HEK293T (cell line): Measurements from ENCODE around the gene ZBTB42.
"Not testable (repeated sequence)": the region's sequence is repeated elsewhere in the genome, so short reads cannot be mapped to it uniquely, and the experiment has no call there.

ENCODE experiments used
- CTCF ChIA-PET: fragments of 350-600 bp; formaldehyde crosslinking; extraction: SDS; loops from one replicate; lab custom pipeline; 2021; ENCODE audit warnings: antibody characterized with exemption, inconsistent platforms; lab: Yijun Ruan, JAX
- POLR2A ChIA-PET: fragments of 350-600 bp; formaldehyde crosslinking; extraction: SDS; loops from one replicate; lab custom pipeline; 2020; ENCODE audit warnings: antibody characterized with exemption, inconsistent platforms; lab: Yijun Ruan, JAX
- DNase-seq: peaks from one replicate; pipeline ENCODE4 v3.0.0; 2012; ENCODE audit warnings: mixed read lengths; ENCODE audit errors: extremely low spot score
- ARNT ChIP-seq: fragments of 450-650 bp; IDR thresholded peaks from 2 replicates; pipeline ENCODE4 v1.6.1; 2017; ENCODE audit warnings: mild to moderate bottlenecking
- BHLHE40 ChIP-seq: fragments of 450-650 bp; IDR thresholded peaks from 2 replicates; pipeline ENCODE4 v1.6.1; 2016; ENCODE audit warnings: mild to moderate bottlenecking, moderate library complexity, borderline replicate concordance
- CTBP1 ChIP-seq: fragments of 450-650 bp; IDR thresholded peaks from 2 replicates; pipeline ENCODE4 v1.6.1; 2016; ENCODE audit warnings: borderline replicate concordance
- ELF4 ChIP-seq: fragments of 450-650 bp; IDR thresholded peaks from 2 replicates; pipeline ENCODE4 v1.6.1; 2017; ENCODE audit warnings: antibody characterized with exemption
- FOXA1 ChIP-seq: fragments of 450-650 bp; IDR thresholded peaks from 2 replicates; pipeline ENCODE4 v1.6.1; 2016; ENCODE audit warnings: mild to moderate bottlenecking
- FOXK2 ChIP-seq: fragments of 450-650 bp; IDR thresholded peaks from 2 replicates; pipeline ENCODE4 v1.6.1; 2016; ENCODE audit warnings: mild to moderate bottlenecking
- FOXM1 ChIP-seq: fragments of 450-650 bp; IDR thresholded peaks from 2 replicates; pipeline ENCODE4 v1.6.1; 2017; ENCODE audit warnings: mild to moderate bottlenecking, borderline replicate concordance
- HDGF ChIP-seq: fragments of 450-650 bp; IDR thresholded peaks from 2 replicates; pipeline ENCODE4 v1.6.1; 2017; ENCODE audit warnings: antibody characterized with exemption, borderline replicate concordance
- L3MBTL2 ChIP-seq: fragments of 450-650 bp; conservative IDR thresholded peaks from 2 replicates; pipeline ENCODE4 v1.6.1; 2016; ENCODE audit warnings: mild to moderate bottlenecking
- LEF1 ChIP-seq: fragments of 450-650 bp; IDR thresholded peaks from 2 replicates; pipeline ENCODE4 v1.6.1; 2017; ENCODE audit warnings: mild to moderate bottlenecking, borderline replicate concordance
- NFRKB ChIP-seq: fragments of 450-650 bp; IDR thresholded peaks from 2 replicates; pipeline ENCODE4 v1.6.1; 2016; ENCODE audit warnings: mild to moderate bottlenecking, moderate library complexity
- PKNOX1 ChIP-seq: fragments of 450-650 bp; IDR thresholded peaks from 2 replicates; pipeline ENCODE4 v1.6.1; 2016
- SP1 ChIP-seq: fragments of 450-650 bp; IDR thresholded peaks from 2 replicates; pipeline ENCODE4 v1.6.1; 2017
- SUZ12 ChIP-seq: fragments of 450-650 bp; IDR thresholded peaks from 2 replicates; pipeline ENCODE4 v1.6.1; 2016; ENCODE audit warnings: mild to moderate bottlenecking
- TARDBP ChIP-seq: fragments of 450-650 bp; IDR thresholded peaks from 2 replicates; pipeline ENCODE4 v1.6.1; 2016
- ZNF384 ChIP-seq: fragments of 450-650 bp; IDR thresholded peaks from 2 replicates; pipeline ENCODE4 v1.6.1; 2016

The ZBTB42 gene

GRCh38 chr14:104830781-104831180 lies 29.9 kb downstream of the ZBTB42 start:
- CTCF ChIA-PET: no interaction called here
- no peak for DNase-seq
- POLR2A ChIA-PET: interaction anchor here (0.9 kb wide), 1 partner anchor 18 kb away, joined by 3 read pairs; no protein-coding TSS in a partner anchor
- TF ChIP-seq ELF4 (no peak), SP1 (no peak), SUZ12 (no peak), ZNF384 (no peak), PKNOX1 (no peak), BHLHE40 (no peak), CTBP1 (no peak), LEF1 (no peak), FOXA1 (no peak), FOXM1 (no peak), HDGF (no peak)

DNA sequence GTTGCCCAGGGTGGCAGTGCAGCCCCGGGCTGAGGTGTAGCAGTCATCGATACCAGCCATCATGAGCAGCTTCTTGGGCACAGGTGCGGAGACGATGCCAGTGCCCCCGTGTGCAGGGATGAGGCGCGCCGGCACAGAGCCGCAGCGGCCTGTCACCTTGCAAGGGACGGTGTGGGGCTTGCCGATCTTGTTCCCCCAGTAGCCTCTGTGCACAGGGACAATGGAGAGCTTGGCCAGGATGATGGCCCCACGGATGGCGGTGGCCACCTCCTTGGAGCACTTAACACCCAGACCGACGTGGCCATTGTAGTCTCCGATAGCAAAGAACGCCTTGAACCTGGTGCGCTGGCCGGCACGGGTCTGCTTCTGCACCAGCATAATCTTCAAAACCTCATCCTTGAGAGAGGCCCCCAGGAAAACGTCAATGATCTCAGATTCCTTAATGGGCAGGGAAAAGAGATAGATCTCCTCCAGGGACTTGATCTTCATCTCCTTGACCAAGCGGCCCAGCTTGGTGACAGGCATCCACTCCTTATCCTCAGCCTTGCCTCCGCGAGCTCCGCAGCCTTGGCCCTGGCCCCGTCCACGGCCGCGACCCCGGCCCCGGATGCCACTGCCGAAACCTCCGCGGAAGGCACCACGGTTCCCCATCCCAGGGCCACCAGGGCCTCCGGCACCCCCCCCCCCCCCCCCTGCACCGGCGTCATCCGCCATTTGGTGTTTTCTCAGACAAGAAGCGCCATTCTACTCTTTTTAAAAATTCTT lies 35.5 kb downstream of the ZBTB42 start:
- POLR2A ChIA-PET, CTCF ChIA-PET, DNase-seq: not testable (repeated sequence)

GRCh38 chr14:104841730-104842129 lies 40.8 kb downstream of the ZBTB42 start:
- CTCF ChIA-PET: interaction anchor here (1.7 kb wide), 1 partner anchor 15 kb away, joined by 4 read pairs; no protein-coding TSS in a partner anchor
- POLR2A ChIA-PET: no interaction called here
- TF ChIP-seq CTBP1 (no peak), SUZ12 (no peak), HDGF (no peak), FOXA1 (no peak), NFRKB (no peak), ELF4 (no peak), L3MBTL2 (no peak), ARNT (no peak), SP1 (no peak)
- no peak for DNase-seq

GRCh38 chr14:104843006-104843405 lies 42.1 kb downstream of the ZBTB42 start:
- POLR2A ChIA-PET: no interaction called here
- TF ChIP-seq PKNOX1: no peak
- TF ChIP-seq TARDBP: no peak
- no peak for TF ChIP-seq ELF4
- TF ChIP-seq NFRKB: no peak
- no peak for TF ChIP-seq FOXM1
- no peak for TF ChIP-seq LEF1
- no peak for TF ChIP-seq L3MBTL2
- TF ChIP-seq ARNT: no peak
- no peak for TF ChIP-seq FOXK2
- TF ChIP-seq SP1: no peak
- TF ChIP-seq ZNF384: no peak
- no peak for TF ChIP-seq HDGF
- TF ChIP-seq CTBP1: no peak
- TF ChIP-seq SUZ12: no peak
- TF ChIP-seq BHLHE40: no peak
- TF ChIP-seq FOXA1: no peak
- CTCF ChIA-PET: interaction anchor here (1.7 kb wide), 1 partner anchor 16 kb away, joined by 4 read pairs; no protein-coding TSS in a partner anchor
- DNase-seq: no peak

GRCh38 chr14:104843442-104844305 lies 42.8 kb downstream of the ZBTB42 start:
- CTCF ChIA-PET: interaction anchor here (1.7 kb wide), 1 partner anchor 17 kb away, joined by 4 read pairs; no protein-coding TSS in a partner anchor
- POLR2A ChIA-PET: no interaction called here
- TF ChIP-seq SP1 (no peak), PKNOX1 (no peak), TARDBP (no peak), LEF1 (no peak), FOXM1 (no peak), ELF4 (no peak), L3MBTL2 (no peak), BHLHE40 (no peak), NFRKB (no peak), ZNF384 (no peak), ARNT (no peak), FOXA1 (no peak), HDGF (no peak), FOXK2 (no peak), CTBP1 (no peak)
- no peak for DNase-seq
